PC-3 (cell line): ENCODE measurements around the gene ADM2.

Experiments
- CTCF ChIP-seq: fragments of 300-600 bp; sonication (generic); conservative IDR thresholded peaks from 2 replicates; pipeline ENCODE4 v1.5.1; 2017; ENCODE audit warnings: antibody characterized with exemption, low read depth, mild to moderate bottlenecking, low read length
- EZH2 ChIP-seq: fragments of 300-600 bp; sonication (generic); IDR thresholded peaks from one replicate; pipeline ENCODE4 v1.6.1; 2017; ENCODE audit warnings: antibody characterized with exemption, mild to moderate bottlenecking, low read length; ENCODE audit not compliant: unreplicated experiment
- EZH2phosphoT487 ChIP-seq: fragments of 300-600 bp; sonication (generic); IDR thresholded peaks from 2 replicates; pipeline ENCODE4 v1.6.1; 2018; ENCODE audit warnings: mild to moderate bottlenecking, antibody characterized with exemption, low read length, borderline replicate concordance

- TF ChIP-seq CTCF (no peak), EZH2 (no peak), EZH2phosphoT487 (no peak)
Measured at GRCh38 chr22:50445880-50446707, 35.2 kb upstream of the ADM2 start.
